AG04449 (cell line): Measurements from ENCODE around the gene DNAH1.

Experiments
- CTCF ChIA-PET: fragments of 350-600 bp; formaldehyde crosslinking; extraction: SDS; loops from one replicate; lab custom pipeline; 2021; ENCODE audit warnings: antibody characterized with exemption; lab: Yijun Ruan, JAX
- POLR2A ChIA-PET: fragments of 400-600, 350-600 bp; formaldehyde crosslinking; extraction: SDS; loops from one replicate; lab custom pipeline; 2020; ENCODE audit warnings: antibody characterized with exemption, inconsistent platforms; lab: Yijun Ruan, JAX
- DNase-seq: peaks from one replicate; pipeline ENCODE4 v3.0.0-alpha.2; 2010; ENCODE audit warnings: low read depth, low spot score
- H3K4me3 ChIP-seq: 2 replicates; pipeline ENCODE4 v1.5.1; 2011; ENCODE audit warnings: low read depth, mild to moderate bottlenecking, control low read depth, low read length
- CTCF ChIP-seq: IDR thresholded peaks from one replicate; pipeline ENCODE4 v1.5.1; 2011; ENCODE audit warnings: mild to moderate bottlenecking, moderate library complexity, low read length, control low read depth, inconsistent platforms; ENCODE audit not compliant: insufficient read depth; ENCODE audit errors: missing control alignments

Gene DNAH1

GRCh38 chr3:52433996-52434479 lies 117.9 kb downstream of the DNAH1 start:
- no peak for DNase-seq
- TF ChIP-seq CTCF, result no peak
- POLR2A ChIA-PET, result no interaction called here
- no peak overlapping the region for H3K4me3 ChIP-seq
- CTCF ChIA-PET, result interaction anchor here (3.4 to 28.6 kb wide), 2 partner anchors 14 to 21 kb away, joined by 22 to 1004 read pairs; partner anchors contain the start of genes NISCH, SEMA3G and TNNC1

DNA sequence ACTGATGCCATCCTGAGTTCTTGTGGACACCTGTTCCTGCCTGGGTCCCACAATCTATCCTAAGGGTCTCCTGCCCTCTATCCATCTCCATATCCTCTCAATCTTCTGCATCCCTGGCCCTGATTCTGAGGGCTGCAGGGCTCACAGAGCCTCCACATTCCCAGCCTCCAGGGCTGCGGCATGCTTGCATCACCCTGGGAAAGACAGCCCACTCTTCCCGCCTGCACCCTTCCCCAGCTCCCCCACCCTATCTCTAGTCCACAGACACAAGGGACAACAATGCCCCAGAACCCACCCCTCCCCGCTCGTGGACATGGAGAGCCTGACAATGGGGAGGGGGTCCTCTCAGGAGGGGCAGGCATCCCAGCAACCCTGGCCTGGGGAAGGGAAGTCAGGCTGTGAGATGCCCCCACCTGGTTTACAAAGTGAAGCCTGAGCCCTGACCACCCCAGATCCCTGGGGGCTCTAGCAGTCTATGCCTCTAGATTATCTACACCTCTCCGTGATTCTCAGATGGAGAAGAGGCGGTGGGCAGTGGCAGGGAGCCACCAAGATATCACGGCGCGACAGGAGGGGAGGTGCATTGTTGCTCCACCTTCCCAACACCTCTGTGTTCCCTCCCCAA lies 118.5 kb downstream of the DNAH1 start:
- CTCF ChIA-PET, result interaction anchor here (26.2 to 28.6 kb wide), 2 partner anchors 9 to 13 kb away, joined by 1004 read pairs; partner anchors contain the start of genes NISCH, SEMA3G and TNNC1
- no peak overlapping the region for H3K4me3 ChIP-seq
- no peak for DNase-seq
- no peak for TF ChIP-seq CTCF
- POLR2A ChIA-PET, result no interaction called here

- TF ChIP-seq CTCF, result no peak
- CTCF ChIA-PET, result interaction anchor here (26.2 to 28.6 kb wide), 2 partner anchors 10 to 12 kb away, joined by 1004 read pairs; partner anchors contain the start of genes NISCH, SEMA3G and TNNC1
- POLR2A ChIA-PET, result no interaction called here
- no peak for DNase-seq
- H3K4me3 ChIP-seq, result no peak overlapping the region
Observed at GRCh38 chr3:52435246-52436101, 119.4 kb downstream of the DNAH1 start.

- CTCF ChIA-PET, result interaction anchor here (26.2 to 28.6 kb wide), 2 partner anchors 11 kb away, joined by 1004 read pairs; partner anchors contain the start of genes NISCH, SEMA3G and TNNC1
- no peak for DNase-seq
- TF ChIP-seq CTCF, result no peak
- no peak overlapping the region for H3K4me3 ChIP-seq
- POLR2A ChIA-PET, result no interaction called here
Observed at GRCh38 chr3:52436500-52437149, 120.5 kb downstream of the DNAH1 start.

GRCh38 chr3:52437326-52438103 lies 121.4 kb downstream of the DNAH1 start:
- no peak for DNase-seq
- no peak overlapping the region for H3K4me3 ChIP-seq
- ChIA-PET POLR2A (no interaction called here), CTCF (interaction anchor here (26.2 to 28.6 kb wide), 2 partner anchors 10 to 12 kb away, joined by 1004 read pairs; partner anchors contain the start of genes NISCH, SEMA3G and TNNC1)
- no peak for TF ChIP-seq CTCF
